ENCODE results near the gene ASNS.
"Not testable (repeated sequence)": the region's sequence is repeated elsewhere in the genome, so short reads cannot be mapped to it uniquely, and the experiment has no call there.

The ASNS gene

GRCh38 chr7:97872025-97872669 is at the start of gene ASNS:
Gene ASNS (minus strand): TSS chr7:97872408. CDS start chr7:97869156, 3,252 bp downstream.
- peak; percentile 97 for DNase-seq

- not testable (repeated sequence) for DNase-seq
Measured at GRCh38 chr7:97921254-97921653, 49.0 kb upstream of the ASNS start.

GRCh38 chr7:97915267-97915666 is 43.1 kb upstream of the ASNS start:
- not testable (repeated sequence) for DNase-seq

- not testable (repeated sequence) for DNase-seq
Measured at GRCh38 chr7:97912294-97912693, 40.1 kb upstream of the ASNS start.

- not testable (repeated sequence) for DNase-seq
Measured at GRCh38 chr7:97896893-97897292, 24.7 kb upstream of the ASNS start.

- DNase-seq, result not testable (repeated sequence)
Measured at GRCh38 chr7:97891721-97892120, 19.5 kb upstream of the ASNS start.

- DNase-seq, result peak; percentile 19
Measured at GRCh38 chr7:97879527-97879926, 7.3 kb upstream of the ASNS start.

- not testable (repeated sequence) for DNase-seq
Measured at GRCh38 chr7:97874894-97875293, 2.7 kb upstream of the ASNS start.

- no peak for DNase-seq
Measured at GRCh38 chr7:97873606-97874005, 1.4 kb upstream of the ASNS start.

GRCh38 chr7:97871659-97872024 is 566 bp downstream of the ASNS start:
- peak; percentile 27 for DNase-seq

- no peak for DNase-seq
Measured at GRCh38 chr7:97868788-97869187, 3.4 kb downstream of the ASNS start.

- no peak for DNase-seq
Measured at GRCh38 chr7:97868314-97868713, 3.9 kb downstream of the ASNS start.

- no peak for DNase-seq
Measured at GRCh38 chr7:97865104-97865503, 7.1 kb downstream of the ASNS start.

- DNase-seq, result no peak
Measured at GRCh38 chr7:97859606-97860204, 12.5 kb downstream of the ASNS start.

- peak; percentile 19 for DNase-seq
Measured at GRCh38 chr7:97858221-97858620, 14.0 kb downstream of the ASNS start.

GRCh38 chr7:97857544-97857943 is 14.7 kb downstream of the ASNS start:
- DNase-seq, result no peak

- DNase-seq, result no peak
Measured at GRCh38 chr7:97851683-97852082, 20.5 kb downstream of the ASNS start.

- not testable (repeated sequence) for DNase-seq
Measured at GRCh38 chr7:97850262-97851031, 21.8 kb downstream of the ASNS start.

- DNase-seq, result peak; percentile 27
Measured at GRCh38 chr7:97847791-97848190, 24.4 kb downstream of the ASNS start.

GRCh38 chr7:97846945-97847344 is 25.3 kb downstream of the ASNS start:
- DNase-seq, result no peak

- DNase-seq, result peak; percentile 55
Measured at GRCh38 chr7:97845622-97846203, 26.5 kb downstream of the ASNS start.

GRCh38 chr7:97844036-97844435 is 28.2 kb downstream of the ASNS start:
- DNase-seq, result no peak

GRCh38 chr7:97842772-97843345 is 29.3 kb downstream of the ASNS start:
- DNase-seq, result no peak
